ENCODE data around the gene SCGB1C1. TPM values are rescaled to one million over a fixed set of nuclear protein-coding genes. Genes with fewer than 3 reads are reported as not detected.

The SCGB1C1 gene
- total RNA-seq, 6 experiments from 2014 or later = not detected

- no peak for TF ChIP-seq CTCF (IDR thresholded peaks at IDR 0.05)
- no peaks in the 10 kb centered on the region for H3K9me3 Mint-ChIP-seq
- H3K27me3 Mint-ChIP-seq (ENCODE audit: insufficient read depth) = peaks cover 3% of the 10 kb centered on the region; the same call in 1 of the 2 replicates
- no peak overlapping the region; the same call in 1 of the 2 replicates for H3K27ac Mint-ChIP-seq
- DNase-seq = no peak
- H3K4me1 Mint-ChIP-seq (ENCODE audit: low read depth) = peaks cover 35% of the 10 kb centered on the region
- peaks cover 30% of the 10 kb centered on the region for H3K36me3 Mint-ChIP-seq (ENCODE audit: low read depth)
- no peak overlapping the region for H3K4me3 Mint-ChIP-seq
Measured at GRCh38 chr11:241634-242033, 48.8 kb downstream of the SCGB1C1 start.

Other genes starting within 250 kb of the SCGB1C1 start
- 10 to 100 TPM; 63.5 to 76.9 (median 67.2) TPM for gene BET1L, start 14.3 kb downstream of the SCGB1C1 start, total RNA-seq (2021; fragmentation: NEBNext Ultra II Directional; extraction: Animal tissue kit (Norgen Biotek cat#: 25700))
- 100 to 1,000 TPM; 163 to 194 (median 164) TPM for gene RIC8A, start 14.6 kb downstream of the SCGB1C1 start, total RNA-seq (2021; fragmentation: NEBNext Ultra II Directional; extraction: Animal tissue kit (Norgen Biotek cat#: 25700))
- gene SIRT3, start 43.3 kb downstream of the SCGB1C1 start, total RNA-seq (2021; fragmentation: NEBNext Ultra II Directional; extraction: Animal tissue kit (Norgen Biotek cat#: 25700)) = 10 to 100 TPM in 4 of 6 experiments, 1 to 10 TPM in 2; 8.0 to 10.9 (median 10.2) TPM
- 100 to 1,000 TPM; 167 to 180 (median 172) TPM for gene PSMD13, start 43.9 kb downstream of the SCGB1C1 start, total RNA-seq (2021; fragmentation: NEBNext Ultra II Directional; extraction: Animal tissue kit (Norgen Biotek cat#: 25700))
- gene NLRP6, start 85.3 kb downstream of the SCGB1C1 start, total RNA-seq (2021; fragmentation: NEBNext Ultra II Directional; extraction: Animal tissue kit (Norgen Biotek cat#: 25700)) = not detected
- gene PGGHG, start 96.0 kb downstream of the SCGB1C1 start, total RNA-seq (2021; fragmentation: NEBNext Ultra II Directional; extraction: Animal tissue kit (Norgen Biotek cat#: 25700)) = 10 to 100 TPM in 4 of 6 experiments, 1 to 10 TPM in 2; 9.7 to 12.2 (median 11.4) TPM
- gene IFITM5, start 106.4 kb downstream of the SCGB1C1 start, total RNA-seq (2021; fragmentation: NEBNext Ultra II Directional; extraction: Animal tissue kit (Norgen Biotek cat#: 25700)) = not detected
- 100 to 1,000 TPM; 257 to 325 (median 291) TPM for gene IFITM2, start 114.7 kb downstream of the SCGB1C1 start, total RNA-seq (2021; fragmentation: NEBNext Ultra II Directional; extraction: Animal tissue kit (Norgen Biotek cat#: 25700))
- 10 to 100 TPM; 23.5 to 36.1 (median 30.0) TPM for gene IFITM1, start 121.0 kb downstream of the SCGB1C1 start, total RNA-seq (2021; fragmentation: NEBNext Ultra II Directional; extraction: Animal tissue kit (Norgen Biotek cat#: 25700))
- 100 to 1,000 TPM; 399 to 531 (median 452) TPM for gene IFITM3, start 127.8 kb downstream of the SCGB1C1 start, total RNA-seq (2021; fragmentation: NEBNext Ultra II Directional; extraction: Animal tissue kit (Norgen Biotek cat#: 25700))
- 10 to 100 TPM in 1 of 6 experiments, 1 to 10 TPM in 5; 6.4 to 12.1 (median 8.4) TPM for gene B4GALNT4, start 176.4 kb downstream of the SCGB1C1 start, total RNA-seq (2021; fragmentation: NEBNext Ultra II Directional; extraction: Animal tissue kit (Norgen Biotek cat#: 25700))
- gene PKP3, start 201.1 kb downstream of the SCGB1C1 start, total RNA-seq (2021; fragmentation: NEBNext Ultra II Directional; extraction: Animal tissue kit (Norgen Biotek cat#: 25700)) = 1 to 10 TPM; 2.5 to 3.3 (median 2.9) TPM
- gene SIGIRR, start 221.9 kb downstream of the SCGB1C1 start, total RNA-seq (2021; fragmentation: NEBNext Ultra II Directional; extraction: Animal tissue kit (Norgen Biotek cat#: 25700)) = 10 to 100 TPM; 15.9 to 21.6 (median 18.7) TPM
- not detected for gene ANO9, start 248.9 kb downstream of the SCGB1C1 start, total RNA-seq (2021; fragmentation: NEBNext Ultra II Directional; extraction: Animal tissue kit (Norgen Biotek cat#: 25700))

All from HFFc6 (cell line).